ENCODE results near the gene GSTK1.
"Not testable (repeated sequence)": the region's sequence is repeated elsewhere in the genome, so short reads cannot be mapped to it uniquely, and the experiment has no call there.

GSTK1 gene

DNA sequence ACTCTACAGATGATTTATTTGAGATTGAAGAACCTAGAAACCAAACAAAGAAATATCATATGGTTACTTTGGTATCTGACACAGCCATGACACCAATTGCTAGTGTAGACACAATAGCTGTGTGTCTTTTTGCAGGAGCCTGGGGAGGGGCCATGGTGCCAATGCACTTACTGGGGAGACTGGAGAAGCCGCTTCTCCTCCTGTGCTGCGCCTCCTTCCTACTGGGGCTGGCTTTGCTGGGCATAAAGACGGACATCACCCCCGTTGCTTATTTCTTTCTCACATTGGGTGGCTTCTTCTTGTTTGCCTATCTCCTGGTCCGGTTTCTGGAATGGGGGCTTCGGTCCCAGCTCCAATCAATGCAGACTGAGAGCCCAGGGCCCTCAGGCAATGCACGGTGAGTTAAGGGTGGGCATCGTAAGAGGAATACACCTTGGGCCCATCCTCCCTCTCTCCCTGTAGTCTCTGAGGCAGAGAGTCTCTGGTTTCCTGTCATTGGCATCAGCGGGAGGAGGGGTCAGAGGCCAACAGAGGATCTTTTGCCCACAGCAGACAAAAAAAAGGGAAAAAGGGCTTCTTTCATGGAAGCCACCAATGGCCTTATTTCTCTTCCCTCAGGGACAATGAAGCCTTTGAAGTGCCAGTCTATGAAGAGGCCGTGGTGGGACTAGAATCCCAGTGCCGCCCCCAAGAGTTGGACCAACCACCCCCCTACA, 22.7 kb downstream of the GSTK1 start:
- H3K27ac Mint-ChIP-seq, result no peak overlapping the region
- peaks cover 28 to 29% of the 10 kb centered on the region in 2 donors for H3K4me1 Mint-ChIP-seq (ENCODE audit: low read depth in 2 of 2)
- DNase-seq (no peak), ATAC-seq (replicated peaks) (no peak)
- H3K4me3 Mint-ChIP-seq, result no peak overlapping the region
- H3K9me3 Mint-ChIP-seq, result no peaks in the 10 kb centered on the region
- peaks cover 14% of the 10 kb centered on the region for H3K36me3 Mint-ChIP-seq (ENCODE audit: insufficient read depth)
- H3K27me3 Mint-ChIP-seq, result no peaks in the 10 kb centered on the region

DNA sequence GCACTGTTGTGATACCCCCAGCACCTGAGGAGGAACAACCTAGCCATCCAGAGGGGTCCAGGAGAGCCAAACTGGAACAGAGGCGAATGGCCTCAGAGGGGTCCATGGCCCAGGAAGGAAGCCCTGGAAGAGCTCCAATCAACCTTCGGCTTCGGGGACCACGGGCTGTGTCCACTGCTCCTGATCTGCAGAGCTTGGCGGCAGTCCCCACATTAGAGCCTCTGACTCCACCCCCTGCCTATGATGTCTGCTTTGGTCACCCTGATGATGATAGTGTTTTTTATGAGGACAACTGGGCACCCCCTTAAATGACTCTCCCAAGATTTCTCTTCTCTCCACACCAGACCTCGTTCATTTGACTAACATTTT, 23.3 kb downstream of the GSTK1 start:
- no peak for DNase-seq
- no peaks in the 10 kb centered on the region for H3K9me3 Mint-ChIP-seq
- H3K4me3 Mint-ChIP-seq, result peak overlapping the region; percentile 14 to 97
- ATAC-seq (replicated peaks), result no peak
- peaks cover 19% of the 10 kb centered on the region for H3K36me3 Mint-ChIP-seq (ENCODE audit: insufficient read depth)
- peaks cover 32 to 34% of the 10 kb centered on the region in 2 donors for H3K4me1 Mint-ChIP-seq (ENCODE audit: low read depth in 2 of 2)
- H3K27ac Mint-ChIP-seq, result no peak overlapping the region
- H3K27me3 Mint-ChIP-seq, result no peaks in the 10 kb centered on the region

DNA sequence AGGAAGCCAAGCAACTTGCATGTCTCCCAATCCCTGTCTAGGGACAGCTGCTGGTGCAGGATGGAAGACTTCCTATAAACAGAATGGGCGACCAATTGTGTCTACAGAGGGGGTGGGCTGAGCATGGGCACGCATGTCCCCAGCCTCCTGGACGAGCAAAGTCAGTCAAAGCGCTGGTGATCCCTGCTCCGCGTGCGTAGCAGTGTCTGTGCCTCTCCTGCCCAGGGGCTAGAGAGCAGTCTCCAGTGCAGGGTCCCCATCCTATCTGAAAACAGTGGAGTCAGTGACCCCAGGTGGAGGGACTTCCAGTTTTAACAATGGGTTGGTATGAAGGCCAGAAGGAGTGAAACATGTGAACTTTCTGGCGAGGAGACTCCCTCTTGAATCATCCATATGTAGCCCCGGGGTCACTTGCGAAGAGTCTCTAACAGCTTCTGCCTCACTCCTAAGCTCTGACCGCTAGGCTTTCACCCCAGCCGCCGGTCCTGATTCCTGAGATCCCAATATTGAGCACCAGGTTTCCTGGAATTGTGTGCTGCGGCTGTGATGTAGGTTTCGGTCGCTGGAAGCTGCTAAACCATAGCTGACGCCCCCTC, 24.2 kb downstream of the GSTK1 start:
- no peak for DNase-seq
- no peaks in the 10 kb centered on the region for H3K9me3 Mint-ChIP-seq
- H3K27me3 Mint-ChIP-seq, result no peaks in the 10 kb centered on the region
- H3K4me3 Mint-ChIP-seq, result peak overlapping the region; percentile 97 to 99
- ATAC-seq (replicated peaks), result no peak
- peak overlapping the region; percentile 91 to 94 for H3K27ac Mint-ChIP-seq
- peaks cover 34 to 36% of the 10 kb centered on the region in 2 donors for H3K4me1 Mint-ChIP-seq (ENCODE audit: low read depth in 2 of 2)
- H3K36me3 Mint-ChIP-seq (ENCODE audit: insufficient read depth), result peaks cover 28% of the 10 kb centered on the region

DNA sequence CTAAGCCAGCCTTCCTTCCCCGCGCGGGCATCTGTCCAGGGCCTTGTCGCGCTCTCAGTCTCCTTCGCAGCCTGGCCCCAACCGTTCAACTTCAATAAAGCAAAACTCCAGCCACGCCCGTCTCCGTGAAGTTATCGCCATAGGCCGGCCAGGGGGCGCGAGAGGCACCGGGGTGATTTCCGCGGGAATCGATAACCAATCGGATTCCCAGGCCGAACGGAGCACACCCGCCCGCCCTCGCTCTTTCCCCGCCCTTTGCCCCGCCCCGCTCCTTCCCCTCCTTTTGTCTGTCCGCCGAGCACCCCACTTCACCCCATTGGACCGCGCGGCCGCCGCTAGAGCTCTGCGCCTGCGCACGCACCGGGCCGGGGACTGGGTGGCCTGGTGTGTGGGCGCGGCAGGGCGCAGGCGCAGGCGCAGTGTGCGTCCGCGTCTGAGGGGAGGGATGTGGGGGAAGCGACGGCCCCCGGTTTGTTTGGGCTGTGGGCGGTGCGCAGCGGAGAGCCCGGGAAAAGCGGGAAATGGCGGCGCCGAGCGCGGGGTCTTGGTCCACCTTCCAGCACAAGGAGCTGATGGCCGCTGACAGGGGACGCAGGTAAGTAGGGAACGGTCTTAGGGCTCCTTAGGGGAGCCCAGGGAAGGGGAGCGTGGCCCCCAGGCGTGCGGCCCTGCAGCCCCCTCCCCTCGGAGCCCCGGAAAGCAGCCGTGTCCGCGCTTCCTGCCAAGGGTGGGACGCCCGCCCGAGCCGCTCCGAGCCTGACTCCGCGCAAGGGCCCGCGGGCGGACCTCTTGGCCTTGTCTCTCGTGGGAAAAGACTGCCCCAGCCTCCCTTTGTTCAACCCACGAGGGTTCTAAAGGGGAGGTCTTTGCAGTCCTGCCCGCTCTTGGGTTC, 24.9 kb downstream of the GSTK1 start, which contains the start of gene CASP2:
CASP2 (plus strand) TSS at position 417 of the 892 bp plus-strand sequence; CDS start at position 522, 105 bp downstream.
- H3K27me3 Mint-ChIP-seq, result no peaks in the 10 kb centered on the region
- ATAC-seq (replicated peaks) (peak; percentile 93), DNase-seq (peak; percentile 94 to 98 (median 97))
- H3K9me3 Mint-ChIP-seq, result no peaks in the 10 kb centered on the region
- peaks cover 34 to 36% of the 10 kb centered on the region in 2 donors for H3K4me1 Mint-ChIP-seq (ENCODE audit: low read depth in 2 of 2)
- H3K36me3 Mint-ChIP-seq (ENCODE audit: insufficient read depth), result peaks cover 35% of the 10 kb centered on the region
- peak within 1 kb of the TSS; percentile 97 to 99 for H3K4me3 Mint-ChIP-seq
- peak within 1 kb of the TSS; percentile 91 to 94 for H3K27ac Mint-ChIP-seq

DNA sequence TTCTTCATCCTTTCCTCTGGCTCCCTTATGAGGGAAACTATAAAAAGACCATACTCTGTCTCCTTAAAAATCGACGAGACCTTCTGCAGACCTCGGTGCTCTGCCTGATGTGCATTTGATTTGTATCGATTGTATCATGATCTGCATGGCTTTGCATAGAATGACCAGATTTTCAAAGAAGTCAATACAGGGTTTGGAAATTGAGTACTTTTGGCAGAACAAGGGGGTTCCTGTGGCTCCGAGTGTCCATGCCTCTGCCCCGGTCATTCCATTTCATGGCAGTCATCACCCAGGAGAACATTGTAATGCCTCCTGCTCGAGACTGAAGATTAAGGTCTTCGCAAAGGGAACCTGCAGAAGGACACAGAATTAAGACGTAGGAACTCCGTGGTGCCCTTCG, 25.6 kb downstream of the GSTK1 start:
- ATAC-seq (replicated peaks) (no peak), DNase-seq (no peak)
- H3K36me3 Mint-ChIP-seq (ENCODE audit: insufficient read depth), result peaks cover 42% of the 10 kb centered on the region
- peaks cover 34 to 40% of the 10 kb centered on the region in 2 donors for H3K4me1 Mint-ChIP-seq (ENCODE audit: low read depth in 2 of 2)
- peak overlapping the region; percentile 97 to 99 for H3K4me3 Mint-ChIP-seq
- peak overlapping the region; percentile 91 to 94 for H3K27ac Mint-ChIP-seq
- H3K27me3 Mint-ChIP-seq, result no peaks in the 10 kb centered on the region
- H3K9me3 Mint-ChIP-seq, result no peaks in the 10 kb centered on the region

DNA sequence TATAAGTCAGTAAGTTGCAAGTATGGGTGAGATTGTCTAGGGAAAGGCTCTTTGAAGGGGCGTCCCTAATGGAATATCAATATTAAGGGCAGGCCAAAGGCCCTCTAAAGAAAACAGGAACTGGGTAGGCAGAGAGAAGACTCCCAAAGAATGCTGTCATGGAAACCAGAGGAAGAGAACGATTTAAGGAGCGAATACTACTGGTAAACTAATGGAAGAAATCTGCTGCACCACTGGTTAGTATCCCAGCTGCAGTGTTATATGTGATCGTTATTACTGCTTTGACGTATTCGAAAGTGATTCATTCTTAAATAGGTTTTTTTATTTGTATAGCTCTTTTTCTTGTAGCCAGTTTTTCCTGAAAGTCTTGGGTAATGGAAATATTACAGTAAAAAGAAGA, 26.2 kb downstream of the GSTK1 start:
- H3K27ac Mint-ChIP-seq, result peak overlapping the region; percentile 91 to 94
- H3K36me3 Mint-ChIP-seq (ENCODE audit: insufficient read depth), result peaks cover 48% of the 10 kb centered on the region
- DNase-seq (no peak), ATAC-seq (replicated peaks) (no peak)
- H3K4me3 Mint-ChIP-seq, result peak overlapping the region; percentile 97 to 99
- peaks cover 34 to 46% of the 10 kb centered on the region in 2 donors for H3K4me1 Mint-ChIP-seq (ENCODE audit: low read depth in 2 of 2)
- no peaks in the 10 kb centered on the region for H3K27me3 Mint-ChIP-seq
- H3K9me3 Mint-ChIP-seq, result no peaks in the 10 kb centered on the region

DNA sequence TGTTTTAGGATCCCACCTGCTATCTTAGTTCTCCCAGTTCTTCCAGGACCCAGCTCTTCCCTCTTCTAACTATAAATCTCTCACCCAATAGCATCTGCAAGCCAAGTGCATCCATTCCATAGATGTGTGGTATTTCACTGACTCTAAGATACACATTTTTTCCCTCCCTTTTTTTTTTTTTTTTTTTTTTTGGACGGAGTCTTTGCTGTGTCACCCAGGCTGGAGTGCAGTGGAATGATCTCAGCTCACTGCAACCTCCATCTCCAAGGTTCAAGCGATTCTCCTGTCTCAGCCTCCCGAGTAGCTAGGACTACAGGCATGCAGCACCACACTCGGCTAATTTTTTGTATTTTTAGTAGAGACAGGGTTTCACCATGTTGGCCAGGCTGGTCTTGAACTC, 26.6 kb downstream of the GSTK1 start:
- peak overlapping the region; percentile 97 to 99 for H3K4me3 Mint-ChIP-seq
- DNase-seq; ATAC-seq (replicated peaks); H3K9me3 Mint-ChIP-seq; H3K27me3 Mint-ChIP-seq: not testable (repeated sequence)
- peaks cover 32 to 48% of the 10 kb centered on the region in 2 donors for H3K4me1 Mint-ChIP-seq (ENCODE audit: low read depth in 2 of 2)
- H3K27ac Mint-ChIP-seq, result peak overlapping the region in 1 of 2 donors; percentile 94
- peaks cover 52% of the 10 kb centered on the region for H3K36me3 Mint-ChIP-seq (ENCODE audit: insufficient read depth)

DNA sequence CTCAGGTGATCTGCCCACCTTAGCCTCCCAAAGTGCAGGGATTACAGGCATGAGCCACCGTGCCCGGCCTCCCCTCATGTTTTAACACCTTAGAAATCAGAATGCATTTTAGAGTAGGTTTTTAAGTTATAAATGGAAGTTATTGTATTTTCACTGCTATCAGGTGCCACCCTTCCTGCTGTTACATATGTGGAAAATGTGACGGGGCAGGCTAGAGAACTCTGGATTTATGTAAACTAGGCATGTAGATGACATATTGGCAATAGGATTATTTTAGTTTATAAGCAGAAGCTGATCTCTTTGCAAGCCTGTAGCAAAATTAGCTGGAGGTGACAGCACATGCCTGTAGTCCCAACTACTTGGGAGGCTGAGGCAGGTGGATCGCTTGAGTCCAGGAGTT, 27.1 kb downstream of the GSTK1 start:
- no peak for ATAC-seq (replicated peaks)
- H3K9me3 Mint-ChIP-seq, result no peaks in the 10 kb centered on the region

DNA sequence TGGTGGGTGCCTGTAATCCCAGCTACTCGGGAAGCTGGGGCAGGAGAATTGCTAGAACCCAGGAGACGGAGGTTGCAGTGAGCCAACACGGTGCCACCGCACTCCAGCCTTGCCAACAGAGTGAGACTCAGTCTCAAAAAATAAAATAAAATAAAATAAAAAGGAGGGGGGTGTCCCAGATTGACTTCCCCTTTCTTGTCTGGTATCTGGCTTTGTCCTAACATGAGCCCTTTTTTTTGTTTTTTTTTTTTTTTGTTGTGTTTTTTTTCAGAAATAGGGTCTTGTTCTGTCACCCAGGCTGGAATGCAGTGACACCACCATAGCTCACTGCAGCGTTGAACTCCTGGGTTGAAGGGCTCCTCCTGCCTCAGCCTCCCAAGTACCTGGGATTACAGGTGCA, 29.6 kb downstream of the GSTK1 start:
- ATAC-seq (replicated peaks) (no peak), DNase-seq (no peak)
- Mint-ChIP-seq H3K9me3 (no peaks in the 10 kb centered on the region), H3K36me3 (ENCODE audit: insufficient read depth) (peaks cover 81% of the 10 kb centered on the region), H3K4me1 (ENCODE audit: low read depth in 2 of 2) (peaks cover 31 to 62% of the 10 kb centered on the region in 2 donors), H3K27me3 (no peaks in the 10 kb centered on the region), H3K4me3 (no peak overlapping the region), H3K27ac (no peak overlapping the region)

More for the DNA sequence above, 27.1 kb downstream of the GSTK1 start:
- H3K4me3 Mint-ChIP-seq, result peak overlapping the region; percentile 97 to 99
- peaks cover 56% of the 10 kb centered on the region for H3K36me3 Mint-ChIP-seq (ENCODE audit: insufficient read depth)
- peak overlapping the region in 1 of 2 donors; percentile 94 for H3K27ac Mint-ChIP-seq
- H3K27me3 Mint-ChIP-seq, result no peaks in the 10 kb centered on the region
- H3K4me1 Mint-ChIP-seq (ENCODE audit: low read depth in 2 of 2), result peaks cover 32 to 51% of the 10 kb centered on the region in 2 donors
- DNase-seq, result no peak

DNA sequence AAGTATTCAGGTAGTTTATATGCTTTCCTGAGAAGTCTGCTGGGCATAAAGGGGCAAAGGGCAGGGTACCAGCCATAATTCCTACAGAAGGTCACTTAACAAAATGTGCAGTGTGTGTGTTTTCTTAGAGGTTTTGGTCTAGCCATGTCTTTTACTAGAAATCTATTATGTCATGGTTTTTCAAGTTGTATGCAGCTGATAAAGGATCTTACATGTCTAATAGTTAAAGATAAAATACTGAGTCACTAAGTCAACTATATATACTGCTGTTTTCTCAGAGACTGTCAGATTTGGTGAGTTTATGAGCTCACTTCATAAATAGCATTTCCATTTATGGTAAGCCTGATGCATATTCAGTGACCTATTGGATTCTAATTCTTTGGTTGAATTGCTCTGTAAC, 32.6 kb downstream of the GSTK1 start:
- Mint-ChIP-seq H3K27me3 (no peaks in the 10 kb centered on the region), H3K4me3 (no peak overlapping the region), H3K27ac (peak overlapping the region; percentile 40 to 42), H3K4me1 (ENCODE audit: low read depth in 2 of 2) (peaks cover 19 to 53% of the 10 kb centered on the region in 2 donors), H3K9me3 (no peaks in the 10 kb centered on the region), H3K36me3 (ENCODE audit: insufficient read depth) (peaks cover 94% of the 10 kb centered on the region)
- no peak for ATAC-seq (replicated peaks)
- no peak for DNase-seq

DNA sequence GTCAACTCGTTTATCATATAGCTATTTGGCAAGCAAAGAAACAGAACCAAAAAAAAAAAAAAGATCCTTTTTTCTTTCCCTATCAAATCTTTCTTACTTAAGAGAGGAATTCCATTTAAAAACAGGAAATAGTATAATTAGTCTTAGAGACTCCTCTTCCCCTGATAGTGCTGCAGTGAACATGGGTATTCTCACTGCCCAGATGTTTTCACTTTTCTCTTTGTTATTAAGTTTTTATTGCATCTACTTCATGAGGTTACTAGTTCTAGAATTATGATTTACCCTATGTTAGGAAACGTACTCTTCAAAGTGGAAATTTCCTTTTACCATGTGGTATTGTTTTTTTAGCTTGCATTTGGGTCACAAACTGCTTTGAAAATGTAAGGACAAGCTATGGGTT, 33.4 kb downstream of the GSTK1 start:
- Mint-ChIP-seq H3K27me3 (no peaks in the 10 kb centered on the region), H3K4me3 (no peak overlapping the region), H3K27ac (peak overlapping the region; percentile 20 to 42), H3K4me1 (ENCODE audit: low read depth in 2 of 2) (peaks cover 14 to 45% of the 10 kb centered on the region in 2 donors), H3K9me3 (no peaks in the 10 kb centered on the region), H3K36me3 (ENCODE audit: insufficient read depth) (peaks cover 95% of the 10 kb centered on the region)
- DNase-seq (no peak), ATAC-seq (replicated peaks) (no peak)

DNA sequence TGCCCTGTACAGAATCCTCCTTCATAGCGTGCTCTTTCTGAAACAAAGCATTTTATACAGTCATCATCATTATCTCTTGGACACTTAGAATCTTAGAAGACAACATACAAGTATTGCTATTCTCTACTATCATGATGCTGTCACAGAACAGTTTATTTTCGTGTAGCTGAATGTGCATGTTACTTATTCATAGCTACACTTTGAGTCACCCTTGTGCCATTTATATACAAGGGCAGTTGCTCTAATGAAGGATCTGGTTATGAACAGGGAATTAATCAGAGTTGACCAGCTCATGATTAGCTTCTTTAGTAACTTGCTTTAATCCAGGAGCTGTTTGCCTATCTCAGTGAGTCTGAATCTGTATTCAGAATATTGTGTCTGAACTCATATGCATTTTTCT, 36.1 kb downstream of the GSTK1 start:
- peaks cover 12 to 39% of the 10 kb centered on the region in 2 donors for H3K4me1 Mint-ChIP-seq (ENCODE audit: low read depth in 2 of 2)
- DNase-seq (no peak), ATAC-seq (replicated peaks) (no peak)
- no peaks in the 10 kb centered on the region for H3K27me3 Mint-ChIP-seq
- H3K27ac Mint-ChIP-seq, result peak overlapping the region in 1 of 2 donors; percentile 19
- peaks cover 91% of the 10 kb centered on the region for H3K36me3 Mint-ChIP-seq (ENCODE audit: insufficient read depth)
- H3K9me3 Mint-ChIP-seq, result no peaks in the 10 kb centered on the region
- no peak overlapping the region for H3K4me3 Mint-ChIP-seq

DNA sequence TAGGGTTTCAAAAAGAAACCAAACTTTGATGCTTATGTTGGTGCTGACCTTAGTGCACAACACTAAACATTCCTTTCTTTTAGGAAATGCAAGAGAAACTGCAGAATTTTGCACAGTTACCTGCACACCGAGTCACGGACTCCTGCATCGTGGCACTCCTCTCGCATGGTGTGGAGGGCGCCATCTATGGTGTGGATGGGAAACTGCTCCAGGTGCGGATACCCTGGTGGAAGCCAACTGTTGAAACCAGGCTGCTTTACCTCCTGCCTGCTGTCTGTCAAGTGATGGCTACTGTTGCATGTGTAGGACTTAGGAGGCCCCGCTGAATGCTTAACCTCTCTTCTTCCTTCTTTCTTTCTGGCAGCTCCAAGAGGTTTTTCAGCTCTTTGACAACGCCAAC, 36.6 kb downstream of the GSTK1 start:
- Mint-ChIP-seq H3K4me1 (ENCODE audit: low read depth in 2 of 2) (peaks cover 12 to 36% of the 10 kb centered on the region in 2 donors), H3K9me3 (no peaks in the 10 kb centered on the region), H3K27ac (peak overlapping the region in 1 of 2 donors; percentile 19), H3K36me3 (ENCODE audit: insufficient read depth) (peaks cover 91% of the 10 kb centered on the region), H3K4me3 (no peak overlapping the region), H3K27me3 (no peaks in the 10 kb centered on the region)
- ATAC-seq (replicated peaks) (peak; percentile 97), DNase-seq (peak; percentile 47 to 55 (median 54))
